ENCODE data around the gene ANKRD17.

The ANKRD17 gene

DNA sequence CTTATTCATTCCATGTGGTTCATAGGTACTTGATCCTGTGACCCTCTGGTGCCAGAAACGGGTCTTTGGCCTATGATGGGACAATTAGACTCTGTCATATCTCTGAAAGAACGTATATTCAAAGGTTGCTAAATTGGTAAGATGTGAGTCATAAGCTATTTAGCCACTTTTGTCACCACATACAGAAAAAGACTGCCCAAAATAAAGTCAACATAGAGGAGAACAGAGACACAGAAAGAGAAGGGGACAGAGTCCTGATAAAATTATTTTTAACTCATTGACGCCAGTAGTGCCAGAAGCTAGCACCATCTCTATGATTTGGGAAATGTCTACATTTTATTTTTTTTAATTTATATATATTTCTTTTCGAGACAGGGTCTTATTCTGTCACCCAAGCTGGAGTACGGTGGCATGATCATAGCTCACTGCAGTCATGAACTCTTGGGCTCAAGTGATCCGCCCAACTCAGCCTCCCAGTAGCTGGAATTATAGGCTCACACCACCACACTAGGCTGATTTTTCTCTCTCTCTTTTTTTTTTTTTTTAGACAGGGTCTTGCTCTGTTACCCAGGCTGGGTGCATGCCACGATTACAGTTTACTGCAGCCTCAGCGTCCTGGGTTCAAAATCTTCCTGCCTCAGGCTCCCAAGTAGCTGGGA is 96.9 kb downstream of the ANKRD17 start:
- no peaks in the 10 kb centered on the region for H3K9me2 ChIP-seq (ENCODE audit: low read depth, low read length)
- H3K27me3 ChIP-seq (ENCODE audit: insufficient read depth, low read length): no peaks in the 10 kb centered on the region
- H3K4me2 ChIP-seq (ENCODE audit: low read length): no peak overlapping the region
- H3K9me3 ChIP-seq (ENCODE audit: low read length): peaks cover 8% of the 10 kb centered on the region
- no peaks in the 10 kb centered on the region for H4K20me1 ChIP-seq (ENCODE audit: insufficient read depth, low read length)
- H3K79me2 ChIP-seq (ENCODE audit: insufficient read depth, low read length): peaks cover 7% of the 10 kb centered on the region
- TF ChIP-seq, protein P1, sequence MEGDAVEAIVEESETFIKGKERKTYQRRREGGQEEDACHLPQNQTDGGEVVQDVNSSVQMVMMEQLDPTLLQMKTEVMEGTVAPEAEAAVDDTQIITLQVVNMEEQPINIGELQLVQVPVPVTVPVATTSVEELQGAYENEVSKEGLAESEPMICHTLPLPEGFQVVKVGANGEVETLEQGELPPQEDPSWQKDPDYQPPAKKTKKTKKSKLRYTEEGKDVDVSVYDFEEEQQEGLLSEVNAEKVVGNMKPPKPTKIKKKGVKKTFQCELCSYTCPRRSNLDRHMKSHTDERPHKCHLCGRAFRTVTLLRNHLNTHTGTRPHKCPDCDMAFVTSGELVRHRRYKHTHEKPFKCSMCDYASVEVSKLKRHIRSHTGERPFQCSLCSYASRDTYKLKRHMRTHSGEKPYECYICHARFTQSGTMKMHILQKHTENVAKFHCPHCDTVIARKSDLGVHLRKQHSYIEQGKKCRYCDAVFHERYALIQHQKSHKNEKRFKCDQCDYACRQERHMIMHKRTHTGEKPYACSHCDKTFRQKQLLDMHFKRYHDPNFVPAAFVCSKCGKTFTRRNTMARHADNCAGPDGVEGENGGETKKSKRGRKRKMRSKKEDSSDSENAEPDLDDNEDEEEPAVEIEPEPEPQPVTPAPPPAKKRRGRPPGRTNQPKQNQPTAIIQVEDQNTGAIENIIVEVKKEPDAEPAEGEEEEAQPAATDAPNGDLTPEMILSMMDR (IDR thresholded peaks at IDR 0.05; ENCODE audit: low read length): no peak
- no peak for TF ChIP-seq EZH2 (IDR thresholded peaks at IDR 0.05; ENCODE audit: borderline replicate concordance, low read length)
- no peak overlapping the region for H3K4me3 ChIP-seq (ENCODE audit: low read depth, low read length, poor library complexity, severe bottlenecking)
- no peaks in the 10 kb centered on the region for H3K4me1 ChIP-seq (ENCODE audit: insufficient read depth, low read length, severe bottlenecking)
- no peak overlapping the region for H3K9ac ChIP-seq (ENCODE audit: low read length)
- H3F3A ChIP-seq (ENCODE audit: insufficient read depth, low read length): no peaks in the 10 kb centered on the region
- no peak overlapping the region for H2AFZ ChIP-seq (ENCODE audit: low read length)
- H3K27ac ChIP-seq (ENCODE audit: low read depth, low read length, poor library complexity, severe bottlenecking): no peak overlapping the region
- peaks cover 92% of the 10 kb centered on the region for H3K36me3 ChIP-seq (ENCODE audit: insufficient read depth, low read length)

DNA sequence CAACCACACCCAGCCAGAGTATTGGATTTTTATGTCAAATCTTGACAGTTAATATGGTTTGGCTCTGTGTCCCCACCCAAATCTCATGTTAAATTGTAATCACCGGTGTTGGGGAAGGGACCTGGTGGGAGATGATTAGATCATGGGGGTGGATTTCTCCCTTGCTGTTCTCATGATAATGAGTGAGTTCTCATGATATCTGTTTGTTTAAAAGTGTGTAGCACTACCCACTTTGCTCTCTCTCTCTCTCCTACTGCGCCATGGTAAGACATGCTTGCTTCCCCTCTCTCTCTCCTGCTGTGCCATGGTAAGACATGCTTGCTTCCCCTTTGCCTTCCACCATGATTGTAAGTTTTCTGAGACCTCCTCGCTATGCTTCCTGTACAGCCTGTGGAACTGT is 102.2 kb downstream of the ANKRD17 start:
- Histone ChIP-seq H4K20me1 (ENCODE audit: insufficient read depth, low read length) (no peaks in the 10 kb centered on the region), H3F3A (ENCODE audit: insufficient read depth, low read length) (no peaks in the 10 kb centered on the region), H3K4me2 (ENCODE audit: low read length) (no peak overlapping the region), H3K36me3 (ENCODE audit: insufficient read depth, low read length) (peaks cover 79% of the 10 kb centered on the region), H3K27ac (ENCODE audit: low read depth, low read length, poor library complexity, severe bottlenecking) (no peak overlapping the region), H3K4me3 (ENCODE audit: low read depth, low read length, poor library complexity, severe bottlenecking) (no peak overlapping the region), H3K79me2 (ENCODE audit: insufficient read depth, low read length) (no peaks in the 10 kb centered on the region), H3K4me1 (ENCODE audit: insufficient read depth, low read length, severe bottlenecking) (no peaks in the 10 kb centered on the region), H3K9me3 (ENCODE audit: low read length) (no peaks in the 10 kb centered on the region), H2AFZ (ENCODE audit: low read length) (no peak overlapping the region), H3K9ac (ENCODE audit: low read length) (no peak overlapping the region), H3K9me2 (ENCODE audit: low read depth, low read length) (no peaks in the 10 kb centered on the region), H3K27me3 (ENCODE audit: insufficient read depth, low read length) (no peaks in the 10 kb centered on the region)
- TF ChIP-seq, protein P1 (IDR thresholded peaks at IDR 0.05; ENCODE audit: low read length): no peak
- no peak for TF ChIP-seq EZH2 (IDR thresholded peaks at IDR 0.05; ENCODE audit: borderline replicate concordance, low read length)

DNA sequence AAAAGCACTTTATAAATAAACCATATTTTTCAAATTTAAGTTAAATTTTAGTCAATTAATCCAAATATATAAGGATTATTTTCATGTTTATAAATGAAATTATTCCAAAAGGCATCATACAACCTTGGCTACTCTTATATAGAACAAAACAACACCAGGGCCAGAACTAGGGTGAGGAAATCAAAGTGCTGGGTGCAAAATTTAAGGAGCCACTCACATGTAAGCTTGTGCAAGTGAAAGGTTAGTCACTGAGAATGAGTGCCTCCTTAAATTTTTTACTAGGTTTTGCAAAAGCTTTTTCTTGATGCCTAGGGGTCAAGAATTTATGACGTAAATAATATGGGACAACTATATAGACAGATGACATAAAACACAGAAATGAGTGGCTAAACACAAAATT is 105.7 kb downstream of the ANKRD17 start:
- Histone ChIP-seq H3K27ac (ENCODE audit: low read depth, low read length, poor library complexity, severe bottlenecking) (no peak overlapping the region), H3K27me3 (ENCODE audit: insufficient read depth, low read length) (no peaks in the 10 kb centered on the region), H3F3A (ENCODE audit: insufficient read depth, low read length) (no peaks in the 10 kb centered on the region), H4K20me1 (ENCODE audit: insufficient read depth, low read length) (no peaks in the 10 kb centered on the region), H3K4me2 (ENCODE audit: low read length) (no peak overlapping the region), H3K4me3 (ENCODE audit: low read depth, low read length, poor library complexity, severe bottlenecking) (no peak overlapping the region), H3K4me1 (ENCODE audit: insufficient read depth, low read length, severe bottlenecking) (no peaks in the 10 kb centered on the region), H3K9ac (ENCODE audit: low read length) (no peak overlapping the region), H3K9me3 (ENCODE audit: low read length) (no peaks in the 10 kb centered on the region), H3K36me3 (ENCODE audit: insufficient read depth, low read length) (peaks cover 78% of the 10 kb centered on the region), H2AFZ (ENCODE audit: low read length) (no peak overlapping the region), H3K9me2 (ENCODE audit: low read depth, low read length) (no peaks in the 10 kb centered on the region), H3K79me2 (ENCODE audit: insufficient read depth, low read length) (no peaks in the 10 kb centered on the region)
- no peak for TF ChIP-seq EZH2 (IDR thresholded peaks at IDR 0.05; ENCODE audit: borderline replicate concordance, low read length)
- TF ChIP-seq, protein P1 (IDR thresholded peaks at IDR 0.05; ENCODE audit: low read length): no peak

Data from OCI-LY1 (cell line).